ENCODE data around the gene TSPAN14.

The TSPAN14 gene

GRCh38 chr10:80522756-80523363 lies 68.8 kb downstream of the TSPAN14 start:
- H3K27ac ChIP-seq: no peak overlapping the region
- TF ChIP-seq, protein P1, sequence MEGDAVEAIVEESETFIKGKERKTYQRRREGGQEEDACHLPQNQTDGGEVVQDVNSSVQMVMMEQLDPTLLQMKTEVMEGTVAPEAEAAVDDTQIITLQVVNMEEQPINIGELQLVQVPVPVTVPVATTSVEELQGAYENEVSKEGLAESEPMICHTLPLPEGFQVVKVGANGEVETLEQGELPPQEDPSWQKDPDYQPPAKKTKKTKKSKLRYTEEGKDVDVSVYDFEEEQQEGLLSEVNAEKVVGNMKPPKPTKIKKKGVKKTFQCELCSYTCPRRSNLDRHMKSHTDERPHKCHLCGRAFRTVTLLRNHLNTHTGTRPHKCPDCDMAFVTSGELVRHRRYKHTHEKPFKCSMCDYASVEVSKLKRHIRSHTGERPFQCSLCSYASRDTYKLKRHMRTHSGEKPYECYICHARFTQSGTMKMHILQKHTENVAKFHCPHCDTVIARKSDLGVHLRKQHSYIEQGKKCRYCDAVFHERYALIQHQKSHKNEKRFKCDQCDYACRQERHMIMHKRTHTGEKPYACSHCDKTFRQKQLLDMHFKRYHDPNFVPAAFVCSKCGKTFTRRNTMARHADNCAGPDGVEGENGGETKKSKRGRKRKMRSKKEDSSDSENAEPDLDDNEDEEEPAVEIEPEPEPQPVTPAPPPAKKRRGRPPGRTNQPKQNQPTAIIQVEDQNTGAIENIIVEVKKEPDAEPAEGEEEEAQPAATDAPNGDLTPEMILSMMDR (conservative IDR thresholded peaks at IDR 0.05): no peak

DNA sequence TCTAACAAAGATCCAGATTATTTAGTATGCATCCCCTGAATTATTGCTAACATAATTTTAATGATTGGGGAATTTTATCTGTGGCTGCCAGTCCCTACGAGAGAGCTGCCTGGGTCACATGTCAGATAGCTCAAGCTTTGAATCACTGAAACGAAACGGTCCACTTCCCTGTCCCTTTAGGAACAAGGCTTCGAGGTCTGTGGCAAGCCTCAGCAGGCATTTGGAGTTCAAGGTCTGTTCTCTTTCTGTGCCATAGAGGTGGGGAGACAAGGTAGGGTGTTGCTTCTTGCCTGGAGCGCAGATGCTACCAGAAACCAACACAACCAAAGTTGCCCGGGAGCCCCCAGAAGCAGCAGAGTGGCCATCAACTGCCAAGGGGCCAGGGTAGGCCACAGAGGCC lies 69.7 kb downstream of the TSPAN14 start:
- TF ChIP-seq, protein P1 (conservative IDR thresholded peaks at IDR 0.05): no peak
- no peak overlapping the region for H3K27ac ChIP-seq

DNA sequence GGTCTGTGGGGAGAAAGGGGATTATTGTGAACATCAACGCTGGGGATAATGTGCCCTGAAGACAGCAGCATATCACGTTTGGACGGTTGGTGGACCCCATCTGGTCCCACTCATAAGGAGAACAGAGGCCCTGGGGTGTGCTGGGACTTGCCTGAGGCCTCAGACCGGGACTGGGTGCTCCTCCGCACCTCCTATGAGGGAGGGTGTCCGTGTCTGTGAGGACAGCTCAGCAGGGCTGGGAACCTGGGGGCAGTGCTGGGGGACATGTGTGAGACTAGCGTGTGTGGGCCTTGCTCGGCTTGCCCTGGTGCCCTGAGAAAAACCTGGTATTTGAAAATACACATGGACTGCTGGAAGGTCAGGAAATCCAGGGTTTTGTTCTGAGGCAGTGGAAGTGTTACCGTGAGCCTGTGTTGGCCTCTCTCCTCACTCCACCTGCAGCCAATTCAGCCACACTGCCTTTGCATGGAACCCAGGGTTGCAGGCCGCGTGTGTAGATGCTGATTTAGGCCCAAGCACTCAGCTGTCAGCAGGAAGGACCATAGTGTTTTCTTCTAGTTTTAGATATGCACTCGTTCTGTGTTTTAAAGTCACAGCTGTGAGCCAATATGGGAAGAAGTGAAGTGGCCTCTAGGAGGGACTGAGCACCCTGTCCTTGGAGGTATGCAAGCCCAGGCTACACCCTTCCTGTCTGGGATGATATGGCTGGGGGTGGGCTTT lies 70.2 kb downstream of the TSPAN14 start:
- no peak overlapping the region for H3K27ac ChIP-seq
- TF ChIP-seq, protein P1 (conservative IDR thresholded peaks at IDR 0.05): no peak

GRCh38 chr10:80526218-80526617 lies 72.1 kb downstream of the TSPAN14 start:
- TF ChIP-seq, protein P1 (conservative IDR thresholded peaks at IDR 0.05): no peak
- no peak overlapping the region for H3K27ac ChIP-seq

DNA sequence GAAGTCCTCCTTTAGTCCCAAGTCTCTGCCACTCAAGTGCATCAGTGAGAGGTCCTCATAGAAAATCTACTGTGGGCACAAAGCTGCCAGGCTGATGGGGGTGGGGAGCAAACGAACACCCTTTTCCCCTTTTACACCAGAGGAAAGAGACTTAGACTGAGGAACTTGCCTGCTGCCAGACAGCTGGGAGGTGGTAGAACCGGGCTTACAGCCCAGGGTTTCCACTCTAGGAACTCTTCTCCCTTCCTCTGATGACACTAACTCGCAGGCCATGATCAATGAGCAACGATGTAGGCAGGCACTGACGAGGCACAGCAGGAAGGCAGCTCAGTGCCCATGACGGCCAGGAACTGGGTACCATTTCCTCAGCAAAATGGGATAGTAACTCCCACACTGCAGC lies 72.6 kb downstream of the TSPAN14 start:
- TF ChIP-seq, protein P1 (conservative IDR thresholded peaks at IDR 0.05): no peak

DNA sequence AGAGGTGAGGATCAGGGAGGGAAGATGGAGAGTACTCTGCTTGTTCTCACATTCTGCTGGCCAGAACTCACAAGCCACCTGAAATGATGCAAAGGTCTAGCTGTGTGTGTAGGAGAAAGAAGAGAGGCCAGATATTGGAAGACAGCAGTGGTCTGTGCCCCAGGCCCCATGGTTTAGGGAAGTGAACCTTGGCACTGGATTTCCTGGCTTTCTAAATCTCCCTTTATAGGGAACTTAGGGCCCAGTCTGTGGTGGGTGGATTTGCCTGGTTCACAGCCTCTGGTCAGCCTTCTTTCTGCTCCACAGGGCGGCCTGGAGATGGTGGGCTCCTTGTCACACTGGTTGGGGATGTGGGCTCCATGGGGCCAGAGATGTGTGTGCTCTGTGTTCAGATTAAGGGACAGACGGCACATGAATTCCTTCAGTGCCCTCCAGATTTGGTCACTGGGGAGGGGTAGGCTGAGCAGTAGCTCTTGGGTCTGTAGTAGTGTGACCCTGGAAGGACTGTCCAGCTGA lies 74.1 kb downstream of the TSPAN14 start:
- no peak overlapping the region for H3K27ac ChIP-seq
- TF ChIP-seq, protein P1 (conservative IDR thresholded peaks at IDR 0.05): no peak

More for the DNA sequence above, 72.6 kb downstream of the TSPAN14 start:
- H3K27ac ChIP-seq: no peak overlapping the region

DNA sequence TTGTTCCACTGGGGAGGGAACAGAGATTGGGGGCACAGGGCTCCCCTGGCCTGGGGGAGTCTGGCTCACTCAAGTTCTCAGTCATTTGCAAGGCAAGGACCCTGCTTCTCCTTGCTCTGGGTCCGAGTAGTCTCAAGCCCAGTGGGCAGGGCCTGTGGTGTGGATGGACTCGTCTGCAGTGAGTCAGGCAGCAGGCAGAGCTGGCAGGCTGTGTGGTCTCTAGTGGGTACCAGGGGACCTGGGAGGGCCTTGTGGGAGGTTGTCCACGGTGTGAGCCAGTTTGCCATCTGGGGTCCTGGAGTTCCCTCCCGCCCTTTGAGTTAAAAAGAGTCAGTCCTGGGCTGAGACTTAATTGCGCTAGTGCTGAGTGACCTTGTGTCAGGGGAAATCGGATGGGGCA lies 74.8 kb downstream of the TSPAN14 start:
- TF ChIP-seq, protein P1 (conservative IDR thresholded peaks at IDR 0.05): no peak
- peak overlapping the region; percentile 57 for H3K27ac ChIP-seq

Data from VCaP (cell line).